GM18526 (cell line): ENCODE results near the gene ATP8A1.

Experiments
- POLR2A ChIP-seq: IDR thresholded peaks from 3 replicates; pipeline ENCODE4 v1.6.1; 2011; ENCODE audit not compliant: insufficient read length; ENCODE audit errors: extremely low read depth

Gene ATP8A1

GRCh38 chr4:42397635-42398170, 259.2 kb downstream of the ATP8A1 start:
- TF ChIP-seq POLR2A: no peak

- no peak for TF ChIP-seq POLR2A
Measured at GRCh38 chr4:42396752-42397634, 259.9 kb downstream of the ATP8A1 start, which contains the start of gene SHISA3. Gene SHISA3 (plus strand): TSS chr4:42397488. CDS start chr4:42398057, 569 bp downstream.

GRCh38 chr4:42396361-42396751, 260.5 kb downstream of the ATP8A1 start:
- no peak for TF ChIP-seq POLR2A

GRCh38 chr4:42395595-42395994, 261.3 kb downstream of the ATP8A1 start:
- TF ChIP-seq POLR2A: no peak

- TF ChIP-seq POLR2A: no peak
Measured at GRCh38 chr4:42392436-42392835, 264.5 kb downstream of the ATP8A1 start.

GRCh38 chr4:42391981-42392380, 264.9 kb downstream of the ATP8A1 start:
- no peak for TF ChIP-seq POLR2A

GRCh38 chr4:42391355-42391664, 265.6 kb downstream of the ATP8A1 start:
- no peak for TF ChIP-seq POLR2A

GRCh38 chr4:42390622-42391354, 266.1 kb downstream of the ATP8A1 start:
- TF ChIP-seq POLR2A: no peak

GRCh38 chr4:42385516-42385915, 271.4 kb downstream of the ATP8A1 start:
- no peak for TF ChIP-seq POLR2A

- TF ChIP-seq POLR2A: no peak
Measured at GRCh38 chr4:42381666-42382065, 275.2 kb downstream of the ATP8A1 start.

GRCh38 chr4:42377497-42377896, 279.4 kb downstream of the ATP8A1 start:
- TF ChIP-seq POLR2A: no peak

- TF ChIP-seq POLR2A: no peak
Measured at GRCh38 chr4:42371305-42372252, 285.3 kb downstream of the ATP8A1 start.

GRCh38 chr4:42369489-42369888, 287.4 kb downstream of the ATP8A1 start:
- no peak for TF ChIP-seq POLR2A

GRCh38 chr4:42366959-42367358, 289.9 kb downstream of the ATP8A1 start:
- TF ChIP-seq POLR2A: no peak

- TF ChIP-seq POLR2A: no peak
Measured at GRCh38 chr4:42364266-42365053, 292.4 kb downstream of the ATP8A1 start.

GRCh38 chr4:42363614-42364013, 293.3 kb downstream of the ATP8A1 start:
- no peak for TF ChIP-seq POLR2A
